ENCODE data around the gene MIPOL1.

Gene MIPOL1

DNA sequence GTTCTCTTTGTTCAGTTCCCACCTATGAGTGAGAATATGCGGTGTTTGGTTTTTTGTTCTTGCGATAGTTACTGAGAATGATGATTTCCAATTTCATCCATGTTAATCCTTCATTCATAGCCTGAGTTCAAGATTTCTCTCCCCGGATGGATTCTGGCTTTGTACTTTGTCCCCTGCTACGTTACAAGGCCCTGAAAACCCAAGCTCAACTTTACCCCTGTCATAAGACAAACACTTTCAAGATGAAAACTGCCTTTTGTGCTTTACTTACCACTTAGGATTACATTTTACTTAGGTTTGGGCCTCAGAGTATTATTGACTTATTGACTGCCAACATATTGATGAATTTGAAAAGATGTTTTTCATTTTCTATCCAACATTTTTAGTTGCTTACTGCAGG lies 361.0 kb downstream of the MIPOL1 start:
- DNase-seq: no peak

DNA sequence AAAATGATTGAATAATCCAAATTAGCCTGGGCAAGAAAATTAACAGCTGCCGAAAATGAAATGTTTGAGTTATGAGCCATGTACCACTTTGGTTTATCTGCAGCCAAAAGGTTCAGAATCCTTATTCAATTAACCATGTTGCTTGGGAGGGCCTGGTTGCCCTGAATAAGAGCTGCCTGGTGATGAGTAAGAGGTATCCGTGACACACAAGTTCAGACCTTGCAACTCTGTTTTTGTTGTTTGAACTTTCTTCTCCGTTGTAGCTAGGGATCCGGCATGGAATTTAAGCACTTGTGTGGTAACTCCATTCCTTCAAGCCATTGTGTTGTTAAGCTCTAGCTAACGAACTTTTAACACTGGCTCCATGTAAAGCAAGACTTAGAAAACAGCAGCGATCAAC lies 361.6 kb downstream of the MIPOL1 start:
- DNase-seq: no peak

DNA sequence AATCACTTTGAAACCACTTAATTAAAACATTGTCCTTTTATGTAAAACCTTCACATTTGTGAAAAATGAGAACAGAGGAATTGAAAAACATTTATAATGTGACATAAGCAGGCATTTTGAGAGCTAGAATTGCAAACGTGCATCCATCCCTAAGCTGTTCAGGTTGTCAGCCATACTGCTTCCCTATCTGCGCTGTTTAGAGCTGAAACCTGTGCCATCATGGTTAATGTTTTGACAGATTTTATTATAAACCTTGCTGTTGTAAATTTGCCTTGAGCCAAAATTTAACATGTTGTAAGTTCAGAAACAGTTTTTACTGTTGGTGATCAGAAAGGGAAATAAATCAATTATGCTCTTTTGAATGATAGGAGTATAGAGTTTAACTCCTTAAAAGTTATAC lies 365.5 kb downstream of the MIPOL1 start:
- no peak for DNase-seq

DNA sequence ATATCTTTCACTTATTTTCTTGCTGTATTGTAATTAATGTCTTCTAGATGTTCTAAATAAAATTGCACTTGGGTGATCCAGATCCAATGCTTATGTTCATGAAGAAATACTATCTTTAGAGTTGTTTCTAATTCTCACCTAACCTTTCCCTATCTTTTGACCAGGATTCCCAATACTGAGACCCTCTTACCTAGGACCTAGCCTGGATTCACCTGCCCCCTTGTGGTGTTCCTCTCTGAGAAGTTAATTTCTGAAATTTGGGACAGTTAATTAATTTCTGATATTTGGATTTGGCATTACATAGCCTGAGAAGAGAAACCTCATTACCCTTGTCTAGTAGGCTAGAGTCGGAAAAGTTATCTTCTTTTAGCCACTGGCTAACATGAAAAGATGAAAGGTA lies 367.8 kb downstream of the MIPOL1 start:
- peak; percentile 7 to 64 for DNase-seq

DNA sequence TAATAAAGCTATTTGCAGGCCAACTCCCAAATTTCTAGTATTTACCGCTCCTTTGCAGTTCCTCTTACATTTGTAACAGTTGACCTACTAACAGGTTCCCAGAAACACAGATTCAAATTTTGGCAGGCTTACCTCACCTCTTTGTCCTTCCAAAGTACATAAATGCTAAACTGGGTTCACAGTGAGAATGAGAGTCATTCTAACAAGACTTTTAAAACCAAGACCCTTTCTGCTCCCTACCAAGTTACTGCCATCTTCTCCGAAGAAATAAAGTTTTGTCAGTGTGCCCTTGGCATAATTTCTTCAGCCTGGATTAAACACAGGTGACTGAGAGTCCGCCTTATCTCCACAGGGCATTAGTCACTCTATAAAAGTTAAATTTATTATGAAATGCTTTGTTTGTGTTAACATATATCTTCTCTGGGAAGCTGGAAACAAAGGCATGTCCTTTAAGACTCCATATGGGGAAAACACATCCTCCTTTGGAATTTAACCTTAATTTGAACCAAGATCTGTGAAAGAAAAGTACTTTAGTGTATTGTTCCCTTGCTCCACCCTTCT lies 369.2 kb downstream of the MIPOL1 start:
- no peak for DNase-seq

DNA sequence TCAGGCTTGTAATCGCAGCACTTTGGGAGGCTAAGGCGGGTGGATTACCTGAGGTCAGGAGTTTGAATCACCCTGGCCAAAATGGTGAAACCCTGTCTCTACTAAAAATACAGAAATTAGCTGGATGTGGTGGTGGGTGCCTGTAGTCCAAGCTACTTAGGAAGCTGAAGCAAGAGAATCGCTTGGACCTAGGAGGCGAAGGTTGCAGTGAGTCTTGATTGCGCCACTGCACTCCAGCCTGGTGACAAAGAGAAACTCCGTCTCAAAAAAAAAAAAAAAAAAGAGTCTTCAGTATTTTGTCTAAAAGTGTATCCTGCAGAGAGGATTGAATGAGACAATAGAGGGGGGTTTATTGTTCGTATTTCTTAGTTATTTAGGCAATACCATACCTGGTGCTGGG lies 372.0 kb downstream of the MIPOL1 start:
- no peak for DNase-seq

DNA sequence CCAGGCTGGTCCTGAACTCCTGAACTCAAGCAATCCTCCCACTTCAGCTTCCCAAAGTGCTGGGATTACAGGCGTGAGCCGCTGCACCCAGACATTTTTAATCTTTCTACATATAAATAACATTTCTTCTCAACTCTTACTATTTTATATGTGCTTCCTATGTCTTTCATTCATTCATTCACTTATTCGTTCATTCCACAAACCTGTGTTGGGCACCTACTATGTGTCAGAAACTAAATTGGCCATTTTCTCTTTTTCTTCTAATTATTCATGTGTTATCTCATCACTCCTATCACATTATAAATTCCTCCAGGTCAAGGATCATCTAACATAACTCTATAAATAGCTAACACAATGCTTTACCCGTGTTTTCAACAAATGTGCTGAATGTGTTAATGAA lies 373.7 kb downstream of the MIPOL1 start:
- no peak for DNase-seq

DNA sequence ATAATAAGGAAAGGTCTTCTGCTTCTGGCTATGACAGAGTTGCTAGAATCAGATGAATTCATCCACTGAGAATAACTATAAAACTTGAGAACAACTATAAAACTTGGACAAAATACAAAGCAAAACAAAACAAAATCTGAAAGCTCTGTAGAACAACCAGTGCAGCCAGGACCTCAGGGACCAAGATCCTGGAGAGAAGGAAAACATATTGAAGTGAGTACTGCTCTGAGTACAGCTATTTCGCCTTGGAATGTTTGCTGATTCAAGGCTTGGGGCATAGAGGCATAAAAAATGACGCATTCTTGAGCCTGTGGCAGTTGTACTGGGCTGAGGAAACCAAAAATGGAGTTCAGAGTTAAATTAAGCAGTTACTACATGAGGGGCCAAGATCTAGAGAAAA lies 375.6 kb downstream of the MIPOL1 start:
- DNase-seq: no peak

DNA sequence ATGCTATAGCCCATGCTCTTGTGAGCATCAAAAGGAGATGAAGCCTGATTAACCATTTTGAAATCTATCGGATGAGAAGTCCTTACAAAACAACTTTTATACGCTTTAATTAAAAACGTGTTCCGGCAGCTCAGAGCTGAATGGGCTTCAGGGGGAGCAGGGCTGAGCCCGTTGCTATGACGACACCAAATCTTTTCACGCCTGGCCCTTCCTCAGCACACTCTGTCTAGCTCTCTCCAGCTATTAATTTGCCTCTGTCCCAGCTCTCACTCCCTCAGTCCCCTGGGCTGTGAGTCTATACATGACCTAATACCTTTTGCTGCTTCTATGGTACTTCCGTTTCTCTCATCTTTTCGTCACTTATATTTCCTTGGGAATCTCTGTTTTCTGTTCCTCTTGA lies 381.5 kb downstream of the MIPOL1 start:
- peak; percentile 48 to 80 for DNase-seq

DNA sequence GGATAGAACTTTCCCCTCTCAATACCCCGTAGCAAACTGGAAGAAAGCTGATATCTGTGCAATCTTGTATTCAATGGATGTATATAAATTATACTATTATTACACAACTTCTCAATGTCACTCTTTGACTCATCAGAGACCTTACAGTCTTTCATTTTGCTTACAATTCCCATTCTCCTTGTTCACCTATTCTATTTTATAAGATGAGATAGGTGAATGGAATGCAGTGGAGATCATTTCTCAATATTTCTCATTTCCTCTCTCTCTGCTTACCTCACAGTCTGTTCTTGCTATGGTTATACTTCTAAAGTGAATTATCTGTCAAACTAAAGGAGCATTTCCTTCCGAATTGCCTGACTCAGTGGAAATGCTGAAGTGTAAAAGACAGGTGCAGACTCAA lies 382.4 kb downstream of the MIPOL1 start:
- DNase-seq: no peak

DNA sequence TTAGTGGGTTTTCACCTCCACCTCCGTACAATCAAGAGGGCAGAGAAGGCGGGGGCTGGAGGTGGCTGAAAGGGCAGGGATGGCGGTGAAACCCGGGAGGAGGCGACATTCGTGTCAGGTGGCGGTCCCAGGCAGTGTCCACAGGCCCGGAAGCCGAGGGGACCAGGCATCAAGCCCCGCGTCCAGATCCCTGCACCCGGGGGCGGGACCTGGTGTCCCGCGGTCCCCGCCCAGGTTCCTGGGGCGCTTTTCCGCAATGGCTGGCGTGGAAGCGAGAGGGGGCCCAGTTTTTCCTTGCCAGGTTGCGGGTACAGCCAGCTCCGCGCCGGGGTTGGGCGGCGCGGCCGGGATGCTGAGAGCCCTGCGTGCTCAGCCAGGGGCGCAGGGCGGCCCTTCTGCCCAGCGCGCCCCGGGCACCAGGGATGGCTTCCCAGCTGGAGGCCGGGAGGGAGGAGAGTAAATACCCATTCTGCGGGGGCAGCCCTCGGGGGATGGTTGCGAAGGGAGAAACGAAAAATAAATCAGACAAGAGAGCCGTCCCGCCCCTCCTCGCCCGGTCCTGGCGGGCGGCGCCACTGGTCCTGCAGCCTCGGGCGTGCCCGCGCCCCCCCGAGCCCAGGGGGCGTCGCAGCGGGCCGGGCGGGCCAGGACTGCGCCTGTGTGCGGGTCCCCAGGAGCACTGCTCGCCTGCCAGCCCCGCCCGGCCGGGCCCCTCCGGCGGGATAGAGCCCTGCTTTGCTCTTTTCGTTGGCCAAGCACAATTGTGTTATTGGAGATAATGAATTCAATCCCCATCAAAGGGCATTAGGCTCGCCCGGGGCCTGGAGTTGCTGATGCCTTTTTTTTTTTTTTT lies 385.8 kb downstream of the MIPOL1 start:
- peak; percentile 50 to 77 for DNase-seq

DNA sequence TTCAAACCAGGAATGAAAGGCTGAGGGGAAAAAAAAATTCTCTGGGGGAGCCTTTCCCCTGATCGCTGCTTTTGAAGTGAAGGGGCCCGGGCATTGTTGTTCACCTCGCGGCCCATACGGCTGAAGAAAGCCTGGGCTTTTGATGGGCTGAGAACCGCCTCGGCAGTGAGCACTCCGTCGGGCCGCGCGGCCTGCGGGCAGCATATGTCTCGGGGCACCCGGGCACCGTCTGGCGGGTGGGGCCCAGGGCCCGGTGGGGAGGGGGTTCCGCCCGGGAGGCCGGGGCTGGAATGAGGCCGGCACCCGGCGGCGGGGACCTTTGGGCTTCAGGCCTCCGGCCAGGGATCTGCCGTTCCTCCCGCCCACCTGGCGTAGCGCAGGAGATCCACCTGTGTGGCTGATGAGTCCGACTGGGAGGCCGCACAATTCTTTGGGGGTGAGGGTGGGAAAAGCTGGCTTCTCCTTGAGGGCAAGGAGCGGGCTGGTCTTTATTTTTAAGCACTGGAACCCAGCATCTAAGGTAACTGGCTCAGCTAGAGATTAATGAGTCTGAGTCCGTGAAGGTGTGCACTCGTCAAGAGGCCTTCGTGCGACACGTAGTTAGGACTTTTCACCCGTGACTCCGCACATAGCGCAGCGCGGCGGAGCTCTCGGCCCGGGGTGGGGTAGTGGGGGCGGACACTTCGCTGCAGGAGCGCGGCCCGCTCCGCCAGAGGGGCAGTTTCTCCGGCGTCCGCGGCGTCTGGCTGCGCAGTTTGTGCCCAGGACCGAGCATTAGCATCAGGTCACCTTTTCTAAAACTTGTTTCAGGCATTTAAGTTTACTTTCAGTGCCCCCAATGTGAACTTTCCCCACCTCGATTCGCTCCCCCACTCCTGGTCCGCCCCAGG lies 386.7 kb downstream of the MIPOL1 start:
- DNase-seq: peak in 1 of 2 experiments; percentile 64

DNA sequence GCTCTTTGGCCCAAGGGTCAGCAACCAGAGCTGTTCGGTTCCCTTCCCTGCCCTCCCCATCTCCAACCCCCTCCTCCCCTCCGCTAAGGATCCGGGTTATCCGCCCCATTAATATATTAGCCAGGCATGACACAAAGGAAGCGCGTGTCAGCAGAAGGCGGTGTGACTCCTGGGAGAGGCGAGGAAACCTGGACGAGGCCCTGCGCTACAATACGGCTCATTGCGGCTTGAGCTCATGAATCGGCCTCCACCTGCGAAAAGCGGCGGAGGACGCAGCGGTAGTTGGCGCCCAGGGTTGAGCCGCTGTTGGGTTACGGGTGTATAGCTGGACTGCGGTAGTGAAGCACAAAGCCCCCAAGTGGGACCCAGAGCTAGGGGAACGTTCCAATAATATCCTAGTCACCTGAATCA lies 387.4 kb downstream of the MIPOL1 start:
- DNase-seq: no peak

DNA sequence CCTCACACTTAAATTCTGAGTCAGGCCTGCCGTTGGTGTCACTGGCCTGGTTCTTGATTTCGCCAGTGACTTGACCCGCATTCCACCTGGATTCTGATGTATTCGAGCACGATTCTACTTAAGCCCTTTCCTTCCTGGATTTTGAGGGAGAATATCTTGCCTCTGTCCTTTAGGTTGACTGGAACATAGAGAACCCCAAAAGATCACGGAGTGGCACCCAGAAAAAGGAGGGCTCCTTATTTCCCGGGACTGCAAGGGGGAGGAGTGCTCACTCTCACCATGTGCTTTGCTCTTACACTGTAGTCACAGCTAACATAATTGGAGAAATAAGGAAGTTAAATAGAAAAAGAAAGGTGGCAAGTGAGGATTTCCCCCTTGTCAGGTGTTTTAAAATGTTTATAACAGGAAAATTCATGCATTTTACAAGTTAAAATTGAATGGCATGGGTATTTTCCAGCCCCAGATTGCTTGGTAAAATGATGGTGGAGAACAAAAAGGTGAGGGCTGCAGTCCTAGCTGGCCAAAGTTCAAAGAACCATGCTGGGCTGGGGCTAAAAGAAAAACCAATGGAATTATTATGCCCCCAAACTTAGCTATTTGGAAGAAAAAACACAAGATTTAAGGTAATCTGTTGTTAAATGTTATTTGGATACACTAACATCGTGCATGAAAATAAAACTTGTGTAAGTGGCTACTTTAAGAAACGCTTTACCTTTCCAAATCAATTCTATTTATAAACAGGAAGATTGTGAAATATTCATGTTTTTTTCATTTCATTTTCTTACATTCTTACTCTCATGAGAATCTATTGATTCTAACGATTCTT lies 388.4 kb downstream of the MIPOL1 start:
- no peak for DNase-seq

DNA sequence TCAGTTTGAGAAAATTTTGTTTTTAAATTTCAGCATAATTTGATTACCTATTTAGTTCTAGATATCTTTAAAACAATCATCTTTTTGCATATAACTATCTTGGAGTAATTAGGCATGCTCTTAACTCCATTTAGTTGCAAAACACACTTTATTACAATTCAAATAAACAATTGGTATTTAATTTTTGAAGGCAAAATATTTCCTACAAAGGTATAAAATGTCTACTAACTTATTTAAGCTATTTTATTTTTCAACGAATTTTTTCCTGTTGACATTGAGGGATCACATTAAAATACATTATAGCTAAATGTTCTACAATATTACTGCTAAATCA lies 389.0 kb downstream of the MIPOL1 start:
- DNase-seq: no peak

DNA sequence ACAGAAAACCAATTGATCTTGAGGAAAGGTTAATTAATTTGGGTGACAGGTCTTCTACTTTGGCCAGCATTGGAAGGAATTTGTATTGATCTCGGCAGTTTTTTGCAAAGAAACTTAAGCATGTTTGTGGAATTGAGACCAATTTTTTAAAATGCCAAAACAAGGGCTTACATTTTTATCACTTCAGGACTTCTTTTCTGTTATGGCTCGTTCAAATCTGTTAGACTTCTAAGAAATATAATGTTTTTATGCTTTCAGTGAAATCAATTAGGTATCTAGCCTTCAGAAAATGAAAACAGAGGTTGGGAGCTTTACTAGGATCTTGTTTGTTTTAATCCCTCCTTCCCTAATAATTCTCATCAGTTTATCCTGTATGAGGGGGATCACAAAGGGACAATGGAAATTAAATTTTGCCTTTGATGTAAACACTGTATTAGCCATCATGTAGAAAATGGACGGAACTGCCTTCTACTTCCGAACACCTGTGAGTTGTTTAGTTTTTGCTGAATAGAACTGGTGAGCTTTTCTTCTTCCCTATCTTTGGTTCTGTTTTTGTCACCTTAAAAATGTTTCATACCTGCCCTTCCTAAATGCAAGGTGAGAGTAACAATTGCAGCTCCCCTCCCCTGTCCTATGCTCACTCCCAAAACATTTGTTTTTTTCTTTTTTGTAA lies 389.5 kb downstream of the MIPOL1 start:
- no peak for DNase-seq

DNA sequence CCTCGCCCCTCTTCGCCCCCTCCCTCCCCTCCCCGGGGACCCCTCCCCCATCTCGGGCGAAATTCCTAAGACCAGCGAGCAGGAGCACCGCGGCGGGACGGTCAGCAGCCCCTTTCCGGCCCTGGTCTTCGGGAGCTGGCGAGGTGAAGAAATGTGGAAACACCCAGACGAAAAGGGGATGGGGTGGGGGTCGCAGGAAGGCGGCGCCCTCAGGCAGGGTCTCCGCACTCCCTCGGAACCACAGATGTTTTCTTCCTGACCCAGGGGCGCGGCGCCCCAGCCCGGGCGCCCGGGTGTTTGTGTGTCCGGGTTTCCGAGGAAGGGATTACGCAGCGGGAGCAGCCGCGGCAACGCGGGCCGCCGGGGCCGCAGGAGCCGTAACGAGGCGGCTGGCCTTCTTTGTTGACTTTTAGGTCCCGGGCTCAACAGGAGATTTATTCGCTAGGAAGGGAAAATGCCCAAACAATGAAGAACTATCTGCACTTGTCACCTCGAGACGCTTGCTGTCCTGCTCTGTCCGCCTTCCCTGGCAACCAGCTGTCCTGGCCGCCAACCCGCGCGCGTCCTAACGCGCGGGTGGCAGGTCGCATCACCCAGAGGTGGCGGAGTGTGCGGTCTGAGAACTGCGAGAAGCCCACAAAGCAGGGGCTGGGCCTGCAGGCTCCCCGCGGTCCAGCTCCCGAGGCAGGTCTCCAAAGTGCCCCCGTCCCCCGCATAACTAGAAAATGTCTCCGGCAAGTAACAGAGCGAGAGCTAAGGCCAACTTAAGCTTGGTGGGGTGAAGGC lies 390.3 kb downstream of the MIPOL1 start:
- peak in 1 of 2 experiments; percentile 48 for DNase-seq

DNA sequence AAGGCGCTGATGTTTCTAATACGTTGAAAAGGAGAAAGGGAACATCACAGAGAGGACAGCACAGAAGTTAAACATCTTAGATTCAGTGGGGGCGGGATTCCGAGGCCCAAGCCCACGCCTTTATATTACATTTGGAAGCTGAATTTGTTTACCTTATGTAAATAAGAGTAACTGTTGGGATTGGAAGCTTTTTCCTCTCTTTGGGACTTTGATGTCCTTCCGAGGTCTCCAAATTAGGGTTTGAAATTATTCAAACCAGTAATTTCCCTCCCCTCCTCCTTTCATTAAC lies 390.9 kb downstream of the MIPOL1 start:
- DNase-seq: no peak

DNA sequence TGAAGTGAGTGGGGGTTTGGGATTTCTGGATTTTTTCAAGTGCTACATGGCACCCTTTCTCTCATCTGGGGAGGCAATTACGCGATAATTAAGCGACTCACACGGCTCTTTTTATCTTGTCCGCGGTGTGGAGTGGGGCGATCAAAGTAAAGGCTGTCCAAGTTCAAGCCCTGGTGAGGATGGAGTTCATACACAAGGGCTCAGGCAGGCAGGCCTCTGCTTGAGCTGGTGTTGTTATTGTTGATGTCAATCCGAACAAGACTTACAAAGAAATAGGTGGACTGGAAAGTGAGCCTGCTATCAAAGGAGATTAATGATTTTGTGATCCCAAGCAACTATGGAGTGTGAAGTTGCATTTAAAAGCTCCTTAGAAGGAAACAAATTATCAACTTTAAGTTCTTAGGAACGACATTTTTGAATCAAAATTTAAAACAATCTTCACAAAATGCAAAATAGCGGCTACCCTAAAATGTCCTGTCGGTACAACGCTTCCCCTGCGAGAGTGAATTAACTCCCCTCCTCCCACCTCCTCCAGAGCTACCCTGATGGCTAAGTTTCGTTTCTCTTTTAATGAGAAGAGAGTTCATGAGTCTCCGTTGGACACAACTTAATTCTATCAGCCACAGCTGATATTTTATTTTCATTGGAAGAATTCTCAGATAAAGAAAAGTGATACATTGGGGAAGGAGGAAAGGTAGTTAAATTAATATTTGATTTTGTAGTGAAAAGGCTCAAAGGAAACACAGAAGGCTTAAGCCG lies 391.4 kb downstream of the MIPOL1 start:
- DNase-seq: no peak

DNA sequence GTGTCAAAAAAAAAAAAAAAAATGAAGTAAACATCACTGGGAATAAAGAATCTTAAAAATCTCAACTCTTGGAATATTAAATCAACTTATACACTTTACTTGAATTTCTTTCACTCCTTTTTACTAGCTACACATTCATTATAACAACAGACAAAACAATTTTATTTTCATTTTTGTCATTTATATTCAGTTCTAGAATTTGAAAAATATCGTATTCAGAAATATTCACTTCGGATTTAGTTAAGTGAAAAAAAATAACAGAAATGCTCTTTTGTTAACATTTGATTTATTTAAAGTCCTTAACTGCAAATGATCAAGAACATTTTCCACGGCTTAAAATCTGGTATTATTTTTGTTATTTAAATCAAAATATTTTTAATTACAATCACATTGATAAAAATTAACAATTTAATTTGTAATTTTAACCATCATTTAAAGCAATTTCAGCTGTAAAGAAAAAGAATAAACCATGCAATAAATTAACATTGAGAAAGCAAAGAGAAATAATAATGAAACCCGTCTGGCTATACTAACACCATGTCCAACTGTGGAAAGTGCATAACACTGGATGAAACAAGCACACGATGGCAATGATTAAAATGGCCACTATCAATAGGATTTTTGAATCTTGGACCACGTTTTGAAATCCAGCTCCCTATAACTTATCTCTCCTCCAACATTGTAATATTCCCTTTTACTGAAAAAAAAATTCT lies 392.1 kb downstream of the MIPOL1 start:
- no peak for DNase-seq

Measured in NCI-H524 (cell line).